GM13977 (cell line): ENCODE data around the gene PTPN11.

Experiments used
- DNase-seq: peaks from one replicate; pipeline ENCODE4 v3.0.0; 2012; ENCODE audit warnings: low spot score
- CTCF ChIP-seq: IDR thresholded peaks from 2 replicates; pipeline ENCODE4 v1.5.1; 2012; ENCODE audit warnings: mild to moderate bottlenecking, control low read depth; ENCODE audit not compliant: insufficient read depth; ENCODE audit errors: extremely low read depth, missing control alignments
- in situ Hi-C: fragments of 300-500 bp; cut with MboI; formaldehyde crosslinking; loops from one replicate; pipeline ENCODE4 v1.12.0; 2022; ENCODE audit warnings: low sequenced_read_pairs, low pct_unique_long_range_greater_than_20kb, mixed read lengths, inconsistent platforms; ENCODE audit not compliant: unreplicated experiment

PTPN11 gene

GRCh38 chr12:112421363-112421762 lies 2.6 kb downstream of the PTPN11 start:
- no peak for TF ChIP-seq CTCF
- no peak for DNase-seq
- in situ Hi-C loops: no loop called here

- in situ Hi-C loops: no loop called here
- DNase-seq: no peak
- TF ChIP-seq CTCF: no peak
These were observed 3.8 kb downstream of the PTPN11 start for GRCh38 chr12:112422531-112422930.

- TF ChIP-seq CTCF: no peak
- DNase-seq: no peak
- in situ Hi-C loops: no loop called here
These were observed 5.4 kb downstream of the PTPN11 start for GRCh38 chr12:112424126-112424525.

- no peak for DNase-seq
- in situ Hi-C loops: no loop called here
- no peak for TF ChIP-seq CTCF
These were observed 7.0 kb downstream of the PTPN11 start for GRCh38 chr12:112425582-112426382.

- no peak for TF ChIP-seq CTCF
- in situ Hi-C loops: no loop called here
- no peak for DNase-seq
These were observed 9.0 kb downstream of the PTPN11 start for GRCh38 chr12:112427760-112428159.

- in situ Hi-C loops: no loop called here
- no peak for TF ChIP-seq CTCF
- DNase-seq: no peak
These were observed 12.2 kb downstream of the PTPN11 start for GRCh38 chr12:112430929-112431328.

GRCh38 chr12:112431965-112432364 lies 13.2 kb downstream of the PTPN11 start:
- no peak for DNase-seq
- in situ Hi-C loops: no loop called here
- no peak for TF ChIP-seq CTCF
